Inflammatory macrophage treated with lipopolysaccharide for 4 hours (primary cell): ENCODE results near the gene ACTN4.

Experiments used
- DNase-seq: peaks from one replicate; pipeline ENCODE4 v3.0.0-alpha.2; 2020

The ACTN4 gene

DNA sequence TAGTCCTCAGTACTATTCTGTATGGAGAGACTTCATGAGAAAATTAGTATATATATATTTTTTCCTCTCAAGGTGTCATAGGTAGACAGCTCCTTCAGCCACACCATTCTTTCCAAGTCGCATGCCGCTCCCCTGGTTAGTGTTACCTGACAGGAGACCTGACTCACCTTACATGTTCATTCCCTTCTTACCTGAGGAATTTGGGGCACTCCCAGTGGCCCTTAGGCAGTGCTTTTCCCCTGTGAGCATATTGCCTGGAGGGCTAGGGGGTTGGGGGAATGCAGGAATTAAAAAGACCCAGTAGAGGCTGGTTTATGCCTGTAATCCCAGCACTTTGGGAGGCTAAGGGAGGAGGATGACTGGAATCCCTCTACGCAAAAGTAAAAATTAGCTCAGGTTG is 9.0 kb upstream of the ACTN4 start:
- no peak for DNase-seq

DNA sequence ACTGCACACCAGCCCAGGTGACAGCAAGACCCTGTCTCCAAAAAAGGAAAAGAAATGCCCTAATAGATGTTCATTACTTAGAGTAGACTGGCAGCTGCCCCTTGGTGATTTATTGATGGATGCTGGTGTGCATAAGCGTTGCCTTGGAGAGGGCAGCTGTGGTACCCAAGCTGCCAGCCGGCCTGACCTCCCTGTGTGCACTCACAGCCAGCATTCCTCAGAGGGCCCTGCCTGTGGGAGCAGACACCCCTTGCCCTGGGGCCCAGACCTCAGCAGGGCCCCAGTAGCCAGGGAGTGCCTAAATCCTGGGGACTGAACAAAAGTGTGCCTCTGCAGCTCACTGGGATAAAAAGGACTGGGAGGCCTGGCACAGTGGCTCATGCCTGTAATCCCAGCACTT is 7.8 kb upstream of the ACTN4 start:
- DNase-seq: no peak

DNA sequence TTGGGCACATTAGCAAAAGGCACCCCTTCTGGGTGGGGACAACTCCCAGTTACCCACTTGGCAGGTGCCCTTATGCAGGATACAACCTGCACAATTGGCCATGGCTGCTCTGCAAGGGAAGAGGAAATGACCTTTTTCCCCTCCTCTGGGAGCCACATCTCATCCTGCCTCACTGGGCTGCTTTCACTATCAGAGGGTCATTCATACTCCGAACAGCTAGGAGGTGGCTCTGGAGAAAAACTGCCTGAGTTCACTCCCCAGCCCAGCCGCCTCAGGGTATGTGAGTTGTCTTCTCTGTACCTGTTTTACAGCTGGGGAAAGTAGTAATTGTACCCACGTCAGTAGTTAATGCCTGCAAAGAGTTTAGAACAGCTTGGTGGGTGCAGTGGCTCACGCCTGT is 7.1 kb upstream of the ACTN4 start:
- DNase-seq: no peak

DNA sequence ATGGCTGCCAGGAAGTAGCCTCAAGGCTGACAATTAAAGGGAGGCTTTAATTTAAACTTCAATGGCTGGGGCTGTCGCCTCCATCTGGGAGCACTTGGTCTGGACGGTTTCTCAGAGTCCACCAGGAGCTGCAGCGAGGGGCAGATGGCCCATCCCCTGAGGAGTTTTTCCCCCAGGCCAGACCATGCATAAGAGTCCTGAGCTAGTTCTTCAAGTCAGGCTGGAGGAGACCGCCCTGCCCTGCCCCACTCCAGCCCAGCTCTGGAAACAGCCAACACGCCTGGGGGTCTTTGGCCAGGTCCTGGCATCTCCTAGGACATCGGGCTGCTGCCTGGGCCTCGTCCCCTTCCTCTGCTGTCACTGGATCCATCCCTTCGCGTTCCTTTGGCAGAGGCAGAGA is 5.3 kb upstream of the ACTN4 start:
- no peak for DNase-seq

DNA sequence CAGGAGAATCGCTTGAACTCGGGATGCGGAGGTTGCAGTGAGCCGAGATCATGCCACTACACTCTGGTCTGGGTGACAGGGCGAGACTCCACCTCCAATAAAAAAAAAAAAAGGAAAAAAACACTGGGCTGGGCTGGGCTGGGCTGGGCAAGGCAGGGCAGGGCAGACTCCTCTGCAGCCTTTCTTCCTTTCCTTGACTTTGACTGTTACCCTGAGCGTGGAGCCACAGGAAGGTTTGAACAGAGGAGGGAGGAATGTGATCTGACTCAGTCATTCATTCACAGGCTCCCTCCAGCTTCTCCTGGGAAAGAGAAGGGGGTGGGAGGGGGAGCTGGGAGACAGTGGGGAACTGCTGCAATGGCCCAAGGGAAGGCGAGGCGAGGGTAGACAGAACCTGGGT is 2.7 kb upstream of the ACTN4 start:
- DNase-seq: no peak

DNA sequence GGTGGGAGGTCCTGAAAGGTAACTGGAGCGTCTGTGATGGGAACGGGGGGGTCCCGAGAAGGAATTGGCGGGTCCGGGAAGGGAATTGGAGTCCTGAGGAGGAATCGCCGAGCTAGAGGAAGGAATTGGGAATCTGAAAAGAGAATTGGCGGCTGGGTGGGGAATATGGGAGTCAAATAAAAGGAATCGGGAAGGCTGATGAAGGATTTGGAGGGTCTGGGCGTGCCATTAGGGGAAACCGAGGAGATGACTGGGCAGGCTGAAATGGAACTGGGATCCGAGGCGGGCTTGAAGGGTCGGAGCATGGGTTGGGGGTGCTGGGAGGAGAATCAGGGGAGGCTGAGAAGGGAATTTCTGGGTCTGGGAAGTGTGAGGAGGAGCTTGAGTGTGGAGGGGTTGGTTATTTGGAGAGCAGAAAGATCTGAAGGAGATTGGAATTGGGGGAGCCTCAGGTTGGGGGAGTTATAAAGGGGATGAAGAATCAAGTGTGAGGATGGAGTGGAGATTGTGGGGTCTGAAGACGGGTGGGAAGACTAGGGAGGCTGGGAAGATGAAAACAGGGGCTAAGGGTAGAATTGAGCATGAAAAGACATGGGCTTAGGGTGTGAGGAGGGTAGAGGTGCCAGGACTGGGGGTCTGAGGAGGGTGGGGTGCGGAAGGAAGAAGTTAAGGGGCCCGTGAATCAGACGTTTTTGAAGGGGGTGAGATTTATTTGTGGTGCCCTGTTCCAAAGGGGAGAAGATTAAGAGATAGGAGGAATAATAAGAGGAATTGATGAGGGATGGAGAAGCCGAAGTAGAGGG is 718 bp downstream of the ACTN4 start:
- no peak for DNase-seq

DNA sequence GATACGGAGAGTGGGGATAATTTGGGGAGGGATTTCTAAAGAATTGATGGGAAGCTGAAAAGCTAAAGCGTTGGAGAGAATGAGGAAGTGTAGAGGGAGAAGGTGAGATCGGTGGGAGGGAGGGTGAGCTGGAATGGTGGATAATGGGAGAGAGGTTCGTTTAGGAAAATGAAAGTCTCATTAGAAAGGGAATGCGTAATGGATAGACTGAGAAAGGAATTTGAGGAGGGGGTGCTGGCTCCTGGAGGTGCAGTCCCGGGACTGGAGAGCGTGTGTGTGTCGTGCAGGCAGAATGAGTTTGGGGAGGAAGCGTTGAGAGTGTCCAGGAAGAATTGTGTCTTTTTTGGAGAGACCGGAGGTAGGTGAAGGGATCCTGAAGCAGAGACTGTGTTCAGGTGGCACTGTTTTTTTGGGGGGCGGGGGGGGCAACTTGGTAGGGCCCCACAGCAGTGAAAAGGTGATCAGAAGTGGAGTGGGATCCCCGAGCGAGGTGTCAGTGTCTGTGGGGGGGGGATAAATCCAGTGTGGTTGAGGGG is 1.4 kb downstream of the ACTN4 start:
- no peak for DNase-seq

DNA sequence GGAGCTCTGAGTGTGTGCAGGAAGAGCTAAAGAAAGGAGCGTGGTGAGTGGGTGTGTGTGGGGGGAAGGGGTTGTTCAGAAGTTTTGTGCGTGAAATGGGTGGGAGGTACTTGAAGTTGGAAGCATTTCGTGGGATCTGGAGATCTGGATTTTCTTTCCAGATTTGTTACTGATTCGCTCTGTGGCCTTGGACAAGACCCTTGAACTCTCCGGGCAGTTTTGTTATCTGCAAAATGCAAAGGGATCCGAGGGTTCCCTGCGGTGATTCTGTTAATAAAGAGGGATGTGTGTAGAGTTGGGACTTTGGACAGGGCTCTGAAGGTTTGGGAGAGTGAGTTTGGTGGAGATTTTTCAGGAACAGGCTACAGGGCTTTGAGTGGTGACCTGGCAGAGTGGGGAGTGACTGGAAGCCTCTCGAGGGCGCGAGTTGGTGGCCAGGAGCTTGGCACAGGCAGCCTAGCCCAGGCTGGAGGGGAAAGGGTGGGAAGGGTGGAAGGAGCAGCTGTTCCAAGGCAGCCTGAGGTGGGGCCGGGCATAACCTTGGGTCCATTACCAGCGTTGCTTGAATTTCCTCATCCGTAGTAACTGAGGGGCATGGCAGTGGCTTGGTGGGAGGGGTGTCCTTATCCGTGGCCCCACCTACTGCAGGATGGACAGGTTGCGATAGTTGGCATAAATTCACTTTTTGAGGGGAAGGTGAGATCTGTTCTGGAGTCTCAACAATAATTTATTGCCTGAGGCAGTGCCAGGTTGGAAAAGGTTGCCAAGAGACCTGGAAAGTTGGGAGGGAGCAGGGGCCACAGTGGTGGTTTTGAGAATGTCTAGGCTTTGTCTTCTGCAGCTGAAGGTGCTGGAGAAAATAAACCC is 2.1 kb downstream of the ACTN4 start:
- DNase-seq: no peak

DNA sequence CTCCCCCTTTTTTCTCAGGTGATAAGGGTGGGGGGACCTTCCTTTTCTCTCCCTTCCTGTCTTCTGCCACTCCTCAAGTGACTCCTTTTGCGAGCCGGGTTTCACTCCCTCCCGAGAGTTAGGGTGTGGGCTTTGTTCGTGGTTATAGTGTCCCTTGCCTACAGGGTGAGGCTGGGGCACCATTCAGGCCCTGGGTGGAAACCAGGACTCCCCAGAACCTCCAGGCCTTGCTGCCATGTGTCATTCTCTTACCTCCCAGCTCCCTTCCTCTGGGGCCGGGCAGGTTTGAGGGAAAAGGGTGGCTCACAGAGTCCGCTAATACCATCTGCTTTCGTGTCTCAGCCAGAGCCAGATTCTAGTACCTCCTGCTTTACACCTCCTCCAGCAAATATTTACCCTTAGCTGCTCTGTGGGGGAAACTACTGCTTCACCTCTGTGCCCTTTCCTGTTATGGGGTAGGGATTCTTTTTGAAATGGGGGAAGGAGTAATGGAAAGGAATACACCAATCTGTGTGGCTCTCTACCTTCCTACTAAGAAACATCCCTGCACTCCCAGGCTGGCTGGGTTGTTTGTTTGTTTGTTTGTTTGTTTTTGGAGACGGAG is 2.8 kb downstream of the ACTN4 start:
- no peak for DNase-seq

DNA sequence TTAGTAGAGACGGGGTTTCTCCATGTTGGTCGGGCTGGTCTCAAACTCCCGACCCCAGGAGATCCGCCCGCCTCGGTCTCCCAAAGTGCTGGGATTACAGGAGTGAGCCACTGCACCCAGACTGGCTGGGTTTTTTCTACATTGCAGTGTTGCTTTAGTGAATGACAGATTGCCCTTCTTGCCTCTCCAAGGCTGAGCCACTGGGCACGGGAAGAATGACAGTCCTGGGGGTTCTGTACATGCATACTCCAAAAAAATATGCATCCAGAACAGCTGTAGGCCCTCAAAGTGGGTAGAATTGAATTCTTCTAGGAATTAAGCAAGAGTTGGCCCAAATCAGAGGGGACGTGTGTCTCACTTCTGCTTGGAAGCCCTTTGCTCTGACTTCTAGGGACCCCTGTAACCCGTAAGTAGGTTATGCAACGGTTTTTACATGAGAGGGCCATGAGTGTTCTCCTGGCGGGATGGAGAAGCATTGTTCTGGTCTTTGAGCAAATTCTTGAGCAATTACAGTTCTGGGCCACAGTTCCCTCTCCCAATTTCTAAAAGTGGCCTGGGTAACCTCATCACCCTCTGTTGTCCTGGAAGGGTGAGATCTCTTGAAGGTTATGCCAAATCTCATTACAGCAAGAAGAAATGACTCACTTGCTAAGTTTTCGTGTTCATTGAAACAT is 3.6 kb downstream of the ACTN4 start:
- DNase-seq: peak; percentile 49

DNA sequence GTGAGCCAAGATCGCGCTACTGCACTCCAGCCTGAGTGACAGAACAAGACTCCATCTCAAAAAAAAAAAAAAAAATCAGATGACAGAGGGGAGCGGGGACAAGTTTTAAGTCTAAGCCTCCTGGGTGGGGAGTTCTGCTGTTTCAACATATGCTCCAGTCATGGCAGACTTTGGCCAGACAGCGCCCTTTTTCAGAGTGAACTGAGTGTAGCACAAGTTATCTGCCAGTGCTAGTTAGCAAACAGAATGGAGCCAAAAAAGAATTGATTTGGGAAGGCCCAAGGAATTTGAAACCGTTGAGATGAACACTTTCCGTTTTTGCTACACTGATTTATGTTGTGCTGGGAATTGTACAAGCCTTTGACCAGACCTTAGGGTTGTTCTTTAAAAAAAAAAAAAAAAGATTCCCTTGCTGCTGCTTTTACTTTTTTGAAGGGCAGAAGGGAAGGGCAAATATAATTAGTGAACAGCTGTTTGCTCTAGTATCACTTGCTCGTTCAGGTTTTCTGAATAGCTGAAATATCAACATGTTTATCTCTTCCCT is 5.7 kb downstream of the ACTN4 start:
- DNase-seq: peak; percentile 59

DNA sequence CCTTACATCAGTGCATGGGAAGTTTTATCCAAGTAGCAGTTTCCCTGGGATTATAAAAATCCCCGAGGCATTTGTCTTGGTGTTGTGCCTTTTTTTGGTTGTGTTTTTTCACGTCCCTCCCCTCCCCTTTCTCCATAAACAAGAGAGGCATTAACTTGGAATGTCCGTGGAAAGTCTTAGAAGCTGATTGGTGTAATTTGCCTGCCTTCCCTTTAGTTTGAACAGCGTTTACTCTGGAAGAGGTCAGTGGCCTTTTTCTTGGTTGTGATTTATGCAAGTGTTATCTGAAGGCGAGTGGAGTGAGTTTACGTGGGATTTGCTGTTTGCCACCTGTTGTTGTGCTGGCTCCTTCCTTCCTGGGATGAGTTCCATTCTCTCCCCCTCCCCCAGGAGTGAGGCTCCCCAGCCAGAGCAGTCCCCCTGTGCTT is 7.2 kb downstream of the ACTN4 start:
- no peak for DNase-seq

DNA sequence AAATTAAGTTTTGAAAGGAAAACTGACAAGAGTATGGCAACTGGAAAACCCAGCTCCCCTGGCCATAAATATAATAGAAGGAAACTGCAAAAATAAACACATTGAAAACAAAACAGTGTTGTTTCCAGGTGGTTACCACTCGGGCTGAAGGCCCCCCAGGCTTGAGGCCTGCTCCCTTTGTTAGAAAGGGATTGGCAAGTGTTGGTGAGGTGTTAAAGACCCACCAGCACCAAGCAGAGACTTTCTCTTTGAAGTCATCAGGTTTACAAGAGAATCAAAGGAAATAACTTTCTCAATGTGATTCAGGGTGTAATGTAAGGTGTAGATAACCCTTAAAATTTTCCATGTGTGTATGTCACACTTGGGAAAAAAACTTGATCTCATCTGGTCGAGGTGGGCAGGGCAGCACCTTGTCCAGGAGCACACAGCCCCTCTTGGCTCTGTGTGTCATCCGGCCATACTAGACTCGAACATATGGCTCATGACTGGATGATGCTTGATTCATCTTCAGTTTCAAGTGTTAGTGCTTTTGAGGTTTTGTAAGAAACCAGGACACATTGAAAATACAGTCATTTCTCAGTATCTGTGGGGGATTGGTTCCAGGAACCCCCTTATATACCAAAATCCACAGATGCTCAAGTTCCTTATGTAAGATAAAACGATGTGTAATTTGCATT is 7.8 kb downstream of the ACTN4 start:
- no peak for DNase-seq

DNA sequence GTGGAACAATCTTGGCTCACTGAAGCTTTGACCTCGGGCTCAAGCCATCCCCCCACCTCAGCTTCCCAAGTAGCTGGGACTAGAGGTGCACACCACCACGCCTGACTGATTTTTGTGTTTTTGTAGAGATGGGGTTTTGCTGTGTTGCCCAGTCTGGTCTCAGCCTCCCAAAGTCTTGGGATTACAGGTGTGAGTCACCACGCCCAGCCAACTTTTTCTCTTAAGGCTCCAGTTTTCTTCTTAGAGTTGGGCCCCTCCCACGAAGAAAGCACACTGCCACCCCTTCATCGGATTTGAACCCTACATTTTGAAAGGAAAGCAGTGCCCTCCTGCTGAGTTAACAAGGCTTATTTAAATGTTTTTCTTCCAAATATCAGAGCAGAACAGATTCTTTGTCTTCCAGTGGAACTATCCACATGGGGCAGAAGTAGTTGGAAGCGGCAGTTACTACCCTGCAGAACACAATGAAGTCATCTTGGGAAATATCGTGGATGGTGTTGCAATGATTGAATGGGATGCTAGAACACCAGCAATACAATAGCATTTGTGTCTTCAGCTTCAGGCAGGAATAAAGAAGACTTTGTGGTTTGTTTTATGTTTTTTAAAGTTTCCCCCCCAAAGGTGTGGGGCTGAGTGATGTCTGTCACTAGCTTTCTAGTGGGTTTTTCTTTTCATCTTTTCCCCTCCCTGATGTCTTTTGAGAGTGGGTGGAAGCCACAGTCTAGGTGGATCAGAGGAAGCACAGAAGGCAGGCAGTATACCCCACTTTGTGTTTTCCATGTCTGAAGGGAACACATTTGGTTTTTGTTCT is 8.9 kb downstream of the ACTN4 start:
- peak; percentile 73 for DNase-seq

DNA sequence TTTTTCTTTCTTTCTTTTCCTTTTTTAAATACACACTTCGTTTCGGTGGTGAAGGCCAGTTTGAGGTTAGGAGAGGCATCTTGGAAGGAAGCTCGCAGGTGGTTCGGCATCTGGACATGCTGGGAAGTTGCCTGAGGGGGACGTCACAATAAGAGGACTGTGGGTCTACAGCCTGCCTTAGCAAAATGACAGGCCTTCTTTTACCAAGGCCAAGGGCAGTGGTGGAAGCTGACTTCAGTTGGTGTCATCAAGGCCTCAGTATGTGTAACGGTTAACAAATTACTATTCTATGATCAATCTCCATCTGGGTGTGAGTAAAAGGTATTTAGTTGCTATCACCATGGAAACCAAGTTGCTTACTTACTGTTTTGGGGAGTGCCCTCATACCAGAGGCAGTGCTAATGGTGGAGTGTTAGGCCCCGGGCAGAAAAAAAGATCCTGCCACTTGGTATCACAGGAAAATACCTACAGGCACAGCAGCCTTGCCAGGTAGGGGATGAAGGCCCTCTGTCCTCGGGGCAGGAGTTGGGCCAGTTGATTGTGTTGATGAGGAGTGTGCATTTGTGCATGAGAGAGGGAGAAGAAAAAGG is 10.3 kb downstream of the ACTN4 start:
- DNase-seq: no peak

DNA sequence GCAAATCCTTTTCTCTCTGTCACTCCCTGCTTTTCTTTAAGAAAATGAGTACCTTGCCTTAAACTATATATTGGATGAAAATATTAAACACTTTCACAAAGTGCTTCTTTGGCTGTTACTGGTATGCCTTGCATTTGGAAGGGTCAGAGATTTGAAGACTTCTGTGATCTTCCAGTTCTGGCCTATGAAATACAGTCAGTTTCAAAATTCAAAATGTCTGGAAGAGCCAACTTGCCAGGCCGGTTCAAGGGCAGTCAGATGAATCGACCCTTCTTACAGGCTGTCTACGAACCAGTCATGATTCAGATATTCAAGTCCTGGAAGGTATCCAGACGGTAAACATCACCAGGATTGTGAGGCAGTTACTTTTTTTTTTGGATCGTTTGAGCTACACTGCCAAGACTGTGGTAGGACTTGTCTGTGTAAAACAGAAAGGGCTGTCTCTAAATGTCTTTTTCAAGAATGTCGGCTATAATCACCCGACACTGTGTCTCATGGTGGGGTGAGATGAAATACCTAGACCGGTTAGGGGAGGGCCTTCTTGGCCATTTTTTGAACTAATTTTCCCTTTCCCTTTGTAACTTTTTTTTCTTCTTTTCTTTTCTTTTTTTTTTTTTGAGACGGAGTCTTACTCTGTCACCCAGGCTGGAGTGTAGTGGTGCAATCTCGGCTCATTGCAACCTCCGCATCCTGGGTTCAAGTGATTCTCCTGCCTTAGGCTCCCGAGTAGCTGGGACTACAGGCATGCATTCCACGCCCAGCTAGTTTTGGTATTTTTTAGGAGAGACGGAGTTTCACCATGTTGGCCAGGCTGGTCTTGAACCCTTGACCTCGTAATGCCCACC is 11.2 kb downstream of the ACTN4 start:
- DNase-seq: no peak

DNA sequence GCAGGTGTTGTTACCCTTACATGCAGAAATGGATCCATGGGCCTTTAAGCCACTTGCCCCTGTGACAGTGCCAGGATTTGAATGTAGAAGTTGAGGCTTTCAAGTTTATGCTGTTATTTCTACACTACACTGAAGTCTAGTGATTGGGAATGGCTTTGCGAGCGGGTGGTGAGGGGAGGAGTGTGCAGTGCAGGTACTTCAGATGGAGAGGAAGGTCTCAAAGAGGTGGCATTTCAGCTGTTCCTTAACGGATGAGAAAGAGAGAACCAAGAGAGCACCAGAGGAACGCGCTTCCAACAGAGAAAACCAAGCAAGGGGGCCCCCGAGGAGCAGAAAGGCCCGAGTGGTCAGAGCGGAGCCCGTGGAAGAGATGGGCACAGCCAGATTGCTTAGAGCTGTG is 13.3 kb downstream of the ACTN4 start:
- DNase-seq: no peak

DNA sequence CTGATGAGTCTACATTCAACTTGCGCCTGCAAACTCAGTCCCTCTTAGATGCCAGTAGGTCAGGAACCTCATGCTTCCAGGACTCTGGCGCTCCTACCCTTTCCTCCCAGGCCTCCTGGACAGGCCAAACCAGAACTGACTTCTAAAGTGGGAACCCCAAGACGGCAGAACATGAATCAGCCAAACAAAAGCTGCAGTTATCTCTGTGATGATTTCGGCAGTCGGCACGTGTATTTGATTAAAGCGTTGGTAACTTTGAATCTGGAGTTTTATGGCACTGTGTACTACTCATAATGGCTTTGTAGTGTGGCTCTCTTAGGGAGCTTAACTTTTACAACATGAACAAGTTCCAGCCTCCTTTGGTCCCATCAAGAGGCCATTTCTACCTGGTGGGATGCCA is 13.7 kb downstream of the ACTN4 start:
- DNase-seq: no peak

DNA sequence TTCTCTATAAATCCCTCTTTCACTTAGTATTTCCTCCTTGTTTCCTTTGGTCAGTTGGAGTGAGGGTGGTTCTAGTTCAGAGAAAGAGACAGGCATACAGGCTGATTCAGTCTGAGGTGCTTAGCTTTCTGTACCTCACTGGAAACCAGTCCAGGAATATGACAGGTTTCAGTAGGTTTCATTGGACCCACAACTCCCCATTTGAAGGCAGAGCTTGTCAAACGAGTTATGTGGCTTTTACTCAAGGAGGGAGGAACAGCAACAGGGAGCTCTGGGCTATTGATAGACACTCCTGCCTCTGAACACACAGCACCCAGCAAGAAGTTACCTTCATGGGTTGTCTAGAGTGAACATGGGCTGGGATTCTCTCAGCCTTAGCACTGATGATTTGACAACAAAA is 14.5 kb downstream of the ACTN4 start:
- DNase-seq: no peak
